ENCODE results near the gene SAMSN1. TPM values are rescaled to one million over a fixed set of nuclear protein-coding genes. Genes with fewer than 3 reads are reported as not detected.
"Not testable (repeated sequence)": the region's sequence is repeated elsewhere in the genome, so short reads cannot be mapped to it uniquely, and the experiment has no call there.

SAMSN1 gene
- total RNA-seq, 2 experiments from 2014 or later: 121 to 125 TPM

GRCh38 chr21:14506859-14507457 is 39.2 kb downstream of the SAMSN1 start:
- H3K27me3 Mint-ChIP-seq; H3K27ac Mint-ChIP-seq; ATAC-seq (ENCODE audit: low read depth); POLR2A ChIA-PET; DNase-seq: not testable (repeated sequence)
- H3K4me3 Mint-ChIP-seq: peak overlapping the region; percentile 3
- H3K4me1 Mint-ChIP-seq: peaks cover 44% of the 10 kb centered on the region
- H3K36me3 Mint-ChIP-seq: peaks cover 95% of the 10 kb centered on the region
- peaks cover 15% of the 10 kb centered on the region for H3K9me3 Mint-ChIP-seq

- peak overlapping the region; percentile 16 for H3K27ac Mint-ChIP-seq
- no peak for ATAC-seq (ENCODE audit: low read depth)
- H3K36me3 Mint-ChIP-seq: peaks cover 83% of the 10 kb centered on the region
- POLR2A ChIA-PET: no interaction called here
- peaks cover 28% of the 10 kb centered on the region for H3K4me1 Mint-ChIP-seq
- DNase-seq: no peak
- peaks cover 6% of the 10 kb centered on the region for H3K9me3 Mint-ChIP-seq
- no peaks in the 10 kb centered on the region for H3K27me3 Mint-ChIP-seq
- H3K4me3 Mint-ChIP-seq: no peak overlapping the region
Measured at GRCh38 chr21:14500873-14501272, 45.2 kb downstream of the SAMSN1 start.

GRCh38 chr21:14499316-14499715 is 46.8 kb downstream of the SAMSN1 start:
- no peak for ATAC-seq (ENCODE audit: low read depth)
- H3K27ac Mint-ChIP-seq: no peak overlapping the region
- POLR2A ChIA-PET: no interaction called here
- H3K36me3 Mint-ChIP-seq: peaks cover 83% of the 10 kb centered on the region
- no peaks in the 10 kb centered on the region for H3K27me3 Mint-ChIP-seq
- DNase-seq: no peak
- peaks cover 26% of the 10 kb centered on the region for H3K4me1 Mint-ChIP-seq
- peaks cover 6% of the 10 kb centered on the region for H3K9me3 Mint-ChIP-seq
- H3K4me3 Mint-ChIP-seq: no peak overlapping the region

- Mint-ChIP-seq H3K27ac (no peak overlapping the region), H3K4me3 (no peak overlapping the region), H3K36me3 (peaks cover 82% of the 10 kb centered on the region), H3K9me3 (peaks cover 4% of the 10 kb centered on the region), H3K4me1 (peaks cover 26% of the 10 kb centered on the region), H3K27me3 (no peaks in the 10 kb centered on the region)
- no peak for ATAC-seq (ENCODE audit: low read depth)
- DNase-seq: no peak
- POLR2A ChIA-PET: no interaction called here
Measured at GRCh38 chr21:14497825-14498224, 48.3 kb downstream of the SAMSN1 start.

- Mint-ChIP-seq H3K4me3 (no peak overlapping the region), H3K4me1 (peaks cover 35% of the 10 kb centered on the region), H3K36me3 (peaks cover 84% of the 10 kb centered on the region), H3K27me3 (no peaks in the 10 kb centered on the region), H3K27ac (no peak overlapping the region), H3K9me3 (peaks cover 4% of the 10 kb centered on the region)
- POLR2A ChIA-PET: no interaction called here
- no peak for ATAC-seq (ENCODE audit: low read depth)
- DNase-seq: no peak
Measured at GRCh38 chr21:14495075-14495474, 51.0 kb downstream of the SAMSN1 start.

- H3K27ac Mint-ChIP-seq: peak overlapping the region; percentile 13
- DNase-seq; H3K9me3 Mint-ChIP-seq; ATAC-seq (ENCODE audit: low read depth); H3K4me3 Mint-ChIP-seq; H3K27me3 Mint-ChIP-seq; POLR2A ChIA-PET: not testable (repeated sequence)
- H3K36me3 Mint-ChIP-seq: peaks cover 78% of the 10 kb centered on the region
- H3K4me1 Mint-ChIP-seq: peaks cover 34% of the 10 kb centered on the region
Measured at GRCh38 chr21:14494181-14494580, 51.9 kb downstream of the SAMSN1 start.

- Mint-ChIP-seq H3K36me3 (peaks cover 78% of the 10 kb centered on the region), H3K9me3 (peaks cover 4% of the 10 kb centered on the region), H3K4me1 (peaks cover 36% of the 10 kb centered on the region), H3K27me3 (no peaks in the 10 kb centered on the region), H3K4me3 (no peak overlapping the region), H3K27ac (peak overlapping the region; percentile 39)
- no peak for ATAC-seq (ENCODE audit: low read depth)
- POLR2A ChIA-PET: no interaction called here
- no peak for DNase-seq
Measured at GRCh38 chr21:14493731-14494130, 52.4 kb downstream of the SAMSN1 start.

- Mint-ChIP-seq H3K4me1 (peaks cover 42% of the 10 kb centered on the region), H3K9me3 (peaks cover 4% of the 10 kb centered on the region), H3K27me3 (no peaks in the 10 kb centered on the region), H3K36me3 (peaks cover 75% of the 10 kb centered on the region), H3K27ac (no peak overlapping the region), H3K4me3 (no peak overlapping the region)
- ATAC-seq (ENCODE audit: low read depth): no peak
- no peak for DNase-seq
- POLR2A ChIA-PET: interaction anchor here (1.5 kb wide), 1 partner anchor 9 kb away, joined by 5 read pairs; no protein-coding TSS in a partner anchor
Measured at GRCh38 chr21:14492931-14493330, 53.2 kb downstream of the SAMSN1 start.

GRCh38 chr21:14491269-14491681 is 54.8 kb downstream of the SAMSN1 start:
- H3K4me1 Mint-ChIP-seq: peaks cover 51% of the 10 kb centered on the region
- ATAC-seq (ENCODE audit: low read depth) (no peak), DNase-seq (no peak)
- POLR2A ChIA-PET: interaction anchor here (1.3 kb wide), 1 partner anchor 10 kb away, joined by 4 read pairs; no protein-coding TSS in a partner anchor
- H3K4me3 Mint-ChIP-seq: no peak overlapping the region
- H3K9me3 Mint-ChIP-seq: peaks cover 4% of the 10 kb centered on the region
- no peak overlapping the region for H3K27ac Mint-ChIP-seq
- no peaks in the 10 kb centered on the region for H3K27me3 Mint-ChIP-seq
- H3K36me3 Mint-ChIP-seq: peaks cover 75% of the 10 kb centered on the region

GRCh38 chr21:14488672-14489204 is 57.4 kb downstream of the SAMSN1 start:
- H3K27ac Mint-ChIP-seq: peak overlapping the region; percentile 55

GRCh38 chr21:14487490-14488432 is 58.4 kb downstream of the SAMSN1 start:
- peaks cover 73% of the 10 kb centered on the region for H3K36me3 Mint-ChIP-seq
- POLR2A ChIA-PET: no interaction called here
- H3K27me3 Mint-ChIP-seq: no peaks in the 10 kb centered on the region
- H3K4me3 Mint-ChIP-seq: peak overlapping the region; percentile 8
- H3K27ac Mint-ChIP-seq: peak overlapping the region; percentile 52
- DNase-seq: no peak
- H3K9me3 Mint-ChIP-seq: peaks cover 14% of the 10 kb centered on the region
- ATAC-seq (ENCODE audit: low read depth): no peak
- H3K4me1 Mint-ChIP-seq: peaks cover 54% of the 10 kb centered on the region

More at GRCh38 chr21:14488672-14489204, 57.4 kb downstream of the SAMSN1 start:
- peaks cover 74% of the 10 kb centered on the region for H3K36me3 Mint-ChIP-seq
- peaks cover 8% of the 10 kb centered on the region for H3K9me3 Mint-ChIP-seq
- peak overlapping the region; percentile 31 for H3K4me3 Mint-ChIP-seq
- peaks cover 52% of the 10 kb centered on the region for H3K4me1 Mint-ChIP-seq
- no peak for ATAC-seq (ENCODE audit: low read depth)
- DNase-seq: no peak
- H3K27me3 Mint-ChIP-seq: no peaks in the 10 kb centered on the region
- POLR2A ChIA-PET: no interaction called here

- no peaks in the 10 kb centered on the region for H3K27me3 Mint-ChIP-seq
- peaks cover 14% of the 10 kb centered on the region for H3K9me3 Mint-ChIP-seq
- H3K27ac Mint-ChIP-seq: no peak overlapping the region
- POLR2A ChIA-PET: no interaction called here
- DNase-seq (no peak), ATAC-seq (ENCODE audit: low read depth) (no peak)
- no peak overlapping the region for H3K4me3 Mint-ChIP-seq
- H3K36me3 Mint-ChIP-seq: peaks cover 69% of the 10 kb centered on the region
- H3K4me1 Mint-ChIP-seq: peaks cover 54% of the 10 kb centered on the region
Measured at GRCh38 chr21:14486869-14487268, 59.2 kb downstream of the SAMSN1 start.

GRCh38 chr21:14484188-14485009 is 61.7 kb downstream of the SAMSN1 start:
- Mint-ChIP-seq H3K36me3 (peaks cover 60% of the 10 kb centered on the region), H3K27ac (peak overlapping the region; percentile 28), H3K9me3 (peaks cover 14% of the 10 kb centered on the region), H3K27me3 (no peaks in the 10 kb centered on the region), H3K4me3 (no peak overlapping the region), H3K4me1 (peaks cover 55% of the 10 kb centered on the region)
- DNase-seq (no peak), ATAC-seq (ENCODE audit: low read depth) (no peak)
- POLR2A ChIA-PET: interaction anchor here (1.1 kb wide), 1 partner anchor 8 kb away, joined by 5 read pairs; no protein-coding TSS in a partner anchor
